ENCODE measurements around the gene ASPSCR1. TPM values are rescaled to one million over a fixed set of nuclear protein-coding genes. Genes with fewer than 3 reads are reported as not detected.

The ASPSCR1 gene
- total and polyA plus RNA-seq, 10 of the 15 experiments (the other 5 are each of a cell fraction or from before 2014, with no cell fraction given) = 1.5 to 48.4 (median 25.4) TPM

- Histone ChIP-seq H3K9me3 (replicated peaks; ENCODE audit: control insufficient read depth, insufficient read depth, low read length) (no peaks in the 10 kb centered on the region), H3K4me3 (peak overlapping the region; percentile 81), H3K79me2 (ENCODE audit: control insufficient read depth, insufficient read depth, low read length) (peaks cover 5% of the 10 kb centered on the region), H3K4me2 (ENCODE audit: control insufficient read depth, insufficient read depth) (peak overlapping the region; percentile 89), H3K9ac (ENCODE audit: control insufficient read depth, insufficient read depth, low read length) (peak overlapping the region; percentile 78), H3K36me3 (ENCODE audit: control insufficient read depth in 2 of 2, insufficient read depth in 2 of 2, low read length in 1 of 2) (no peaks in the 10 kb centered on the region; a peak in 2 of 4 replicates), H2AFZ (ENCODE audit: control insufficient read depth, low read depth, low read length) (no peak overlapping the region), H3K27ac (ENCODE audit: control insufficient read depth, insufficient read depth) (no peak overlapping the region), H4K20me1 (ENCODE audit: control insufficient read depth, insufficient read depth) (no peaks in the 10 kb centered on the region), H3K27me3 (replicated peaks in 1 of 2; ENCODE audit: control insufficient read depth in 2 of 2, insufficient read depth in 2 of 2, low read length in 1 of 2) (no peaks in the 10 kb centered on the region), H3K4me1 (ENCODE audit: control insufficient read depth, insufficient read depth, low read length) (peaks cover 10% of the 10 kb centered on the region)
- TF ChIP-seq POLR2A (IDR thresholded peaks at IDR 0.05; ENCODE audit: low read depth, low read length) (0 out of 2 replicates have a peak, but pooled peaks have one; percentile 20), POLR2AphosphoS2 (IDR thresholded peaks at IDR 0.05; ENCODE audit: low read depth, low read length) (no peak), ZSCAN29 (IDR thresholded peaks at IDR 0.05) (no peak)
- WGBS (ENCODE audit: insufficient coverage, insufficient replicate concordance, low lambda C conversion rate, missing lambda C conversion rate) = 79% methylated on average over 19 of the region's 20 CpGs
- ChIA-PET POLR2A (interaction anchor here (0.5 kb wide), 1 partner anchor 68 kb away, joined by 3 read pairs; no protein-coding TSS in a partner anchor), RAD21 (ENCODE audit: unreplicated experiment) (interaction anchor here (0.8 to 1.0 kb wide), 2 partner anchors 76 to 118 kb away, joined by 3 to 4 read pairs; no protein-coding TSS in a partner anchor), CTCF (interaction anchor here (0.8 to 1.6 kb wide), 4 partner anchors 13 to 76 kb away, joined by 3 to 11 read pairs (median 4); partner anchors contain the start of genes FASN and LRRC45), SMC1A (ENCODE audit: uncharacterized antibody, unreplicated experiment) (interaction anchor here (0.6 to 1.0 kb wide), 2 partner anchors 118 to 1784 kb away, joined by 3 read pairs; no protein-coding TSS in a partner anchor)
- intact Hi-C loops (cut with micrococcal nuclease; ENCODE audit: unreplicated experiment) = loop anchor here (5.0 kb wide), 1 partner anchor 61 kb away; the partner anchor contains the start of gene FASN
- DNase-seq (ENCODE audit: low read depth, low spot score) (no peak), FAIRE-seq (no peak), ATAC-seq (no peak)
- TSS peak; percentile 81 for BruUV-seq (replicated peaks)
- in situ Hi-C loops (cut with MboI) = loop anchor here (5.0 kb wide), 1 partner anchor 121 kb away; no protein-coding TSS in a partner anchor
Measured at GRCh38 chr17:82035956-82036633, 58.7 kb downstream of the ASPSCR1 start.

- H2AFZ ChIP-seq (ENCODE audit: control insufficient read depth, low read depth, low read length) = peak overlapping the region; percentile 66
- FAIRE-seq = no peak
- CTCF ChIA-PET = interaction anchor here (1.4 to 1.6 kb wide), 2 partner anchors 14 to 77 kb away, joined by 4 to 11 read pairs; no protein-coding TSS in a partner anchor
- TF ChIP-seq SMARCA5 (IDR thresholded peaks at IDR 0.05) (no peak), SMAD5 (IDR thresholded peaks at IDR 0.05; ENCODE audit: low read depth) (no peak), MEF2B (IDR thresholded peaks at IDR 0.05; ENCODE audit: partially characterized antibody, poor library complexity, severe bottlenecking) (no peak), FOXK2 (IDR thresholded peaks at IDR 0.05) (no peak), ZZZ3 (IDR thresholded peaks at IDR 0.05; ENCODE audit: control insufficient read depth, insufficient read length, low read depth) (no peak), YY1 (IDR thresholded peaks at IDR 0.05; ENCODE audit: low read depth, low read length) (no peak), MAX (IDR thresholded peaks at IDR 0.05; ENCODE audit: low read depth, low read length) (no peak), TARDBP (IDR thresholded peaks at IDR 0.05; ENCODE audit: borderline replicate concordance) (no peak), MTA2 (IDR thresholded peaks at IDR 0.05; ENCODE audit: low read depth) (no peak)
- TF ChIP-seq, protein P1, sequence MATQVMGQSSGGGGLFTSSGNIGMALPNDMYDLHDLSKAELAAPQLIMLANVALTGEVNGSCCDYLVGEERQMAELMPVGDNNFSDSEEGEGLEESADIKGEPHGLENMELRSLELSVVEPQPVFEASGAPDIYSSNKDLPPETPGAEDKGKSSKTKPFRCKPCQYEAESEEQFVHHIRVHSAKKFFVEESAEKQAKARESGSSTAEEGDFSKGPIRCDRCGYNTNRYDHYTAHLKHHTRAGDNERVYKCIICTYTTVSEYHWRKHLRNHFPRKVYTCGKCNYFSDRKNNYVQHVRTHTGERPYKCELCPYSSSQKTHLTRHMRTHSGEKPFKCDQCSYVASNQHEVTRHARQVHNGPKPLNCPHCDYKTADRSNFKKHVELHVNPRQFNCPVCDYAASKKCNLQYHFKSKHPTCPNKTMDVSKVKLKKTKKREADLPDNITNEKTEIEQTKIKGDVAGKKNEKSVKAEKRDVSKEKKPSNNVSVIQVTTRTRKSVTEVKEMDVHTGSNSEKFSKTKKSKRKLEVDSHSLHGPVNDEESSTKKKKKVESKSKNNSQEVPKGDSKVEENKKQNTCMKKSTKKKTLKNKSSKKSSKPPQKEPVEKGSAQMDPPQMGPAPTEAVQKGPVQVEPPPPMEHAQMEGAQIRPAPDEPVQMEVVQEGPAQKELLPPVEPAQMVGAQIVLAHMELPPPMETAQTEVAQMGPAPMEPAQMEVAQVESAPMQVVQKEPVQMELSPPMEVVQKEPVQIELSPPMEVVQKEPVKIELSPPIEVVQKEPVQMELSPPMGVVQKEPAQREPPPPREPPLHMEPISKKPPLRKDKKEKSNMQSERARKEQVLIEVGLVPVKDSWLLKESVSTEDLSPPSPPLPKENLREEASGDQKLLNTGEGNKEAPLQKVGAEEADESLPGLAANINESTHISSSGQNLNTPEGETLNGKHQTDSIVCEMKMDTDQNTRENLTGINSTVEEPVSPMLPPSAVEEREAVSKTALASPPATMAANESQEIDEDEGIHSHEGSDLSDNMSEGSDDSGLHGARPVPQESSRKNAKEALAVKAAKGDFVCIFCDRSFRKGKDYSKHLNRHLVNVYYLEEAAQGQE (IDR thresholded peaks at IDR 0.05; ENCODE audit: low read depth, low read length) = no peak
Measured at GRCh38 chr17:82036634-82037091, 59.2 kb downstream of the ASPSCR1 start.

More at GRCh38 chr17:82036634-82037091, 59.2 kb downstream of the ASPSCR1 start:
- H3K27me3 ChIP-seq (replicated peaks in 1 of 2; ENCODE audit: control insufficient read depth in 2 of 2, insufficient read depth in 2 of 2, low read length in 1 of 2) = no peaks in the 10 kb centered on the region
- DNase-seq (ENCODE audit: low read depth, low spot score) (no peak), ATAC-seq (no peak)
- peak overlapping the region; percentile 89; the same call in 1 of the 2 replicates for H3K27ac ChIP-seq (ENCODE audit: control insufficient read depth, insufficient read depth)
- H3K4me2 ChIP-seq (ENCODE audit: control insufficient read depth, insufficient read depth) = peak overlapping the region; percentile 89
- H3K9ac ChIP-seq (ENCODE audit: control insufficient read depth, insufficient read depth, low read length) = peak overlapping the region; percentile 78
- ChIA-PET RAD21 (ENCODE audit: unreplicated experiment) (interaction anchor here (0.8 kb wide), 1 partner anchor 77 kb away, joined by 3 read pairs; no protein-coding TSS in a partner anchor), POLR2A (interaction anchor here (0.5 kb wide), 1 partner anchor 68 kb away, joined by 3 read pairs; no protein-coding TSS in a partner anchor), SMC1A (ENCODE audit: uncharacterized antibody, unreplicated experiment) (no interaction called here)
- H3K4me1 ChIP-seq (ENCODE audit: control insufficient read depth, insufficient read depth, low read length) = peaks cover 10% of the 10 kb centered on the region
- H4K20me1 ChIP-seq (ENCODE audit: control insufficient read depth, insufficient read depth) = no peaks in the 10 kb centered on the region
- H3K79me2 ChIP-seq (ENCODE audit: control insufficient read depth, insufficient read depth, low read length) = peaks cover 5% of the 10 kb centered on the region
- no TSS peak for BruUV-seq (replicated peaks)
- 38% methylated on average over 23 of the region's 23 CpGs for WGBS (ENCODE audit: insufficient coverage, insufficient replicate concordance, low lambda C conversion rate, missing lambda C conversion rate)
- no peaks in the 10 kb centered on the region; a peak in 2 of 4 replicates for H3K36me3 ChIP-seq (ENCODE audit: control insufficient read depth in 2 of 2, insufficient read depth in 2 of 2, low read length in 1 of 2)
- in situ Hi-C loops (cut with MboI) = loop anchor here (5.0 kb wide), 1 partner anchor 121 kb away; no protein-coding TSS in a partner anchor
- H3K9me3 ChIP-seq (replicated peaks; ENCODE audit: control insufficient read depth, insufficient read depth, low read length) = no peaks in the 10 kb centered on the region
- intact Hi-C loops (cut with micrococcal nuclease; ENCODE audit: unreplicated experiment) = loop anchor here (5.0 kb wide), 1 partner anchor 61 kb away; the partner anchor contains the start of gene FASN
- peak overlapping the region; percentile 81 for H3K4me3 ChIP-seq
